Measurements from ENCODE around the gene FNTB. TPM values are rescaled to one million over a fixed set of nuclear protein-coding genes. Genes with fewer than 3 reads are reported as not detected.

FNTB gene
- total RNA-seq, 1 donor from 2014 or later: 28.6 TPM

- no peak for TF ChIP-seq CTCF (conservative IDR thresholded peaks at IDR 0.05)
- H3K27ac Mint-ChIP-seq (ENCODE audit: unreplicated experiment): no peak within 1 kb of the TSS
- H3K4me1 Mint-ChIP-seq: peaks cover 12% of the 10 kb centered on the region
- H3K4me3 Mint-ChIP-seq: peak within 1 kb of the TSS; percentile 90
- DNase-seq (ENCODE audit: low read depth, low spot score): peak; percentile 43
- H3K9me3 Mint-ChIP-seq: no peaks in the 10 kb centered on the region
- peaks cover 26% of the 10 kb centered on the region for H3K27me3 Mint-ChIP-seq (ENCODE audit: low read depth)
- no peaks in the 10 kb centered on the region for H3K36me3 Mint-ChIP-seq (ENCODE audit: low read depth)
These were observed 14.5 kb upstream of the FNTB start, which contains the start of gene RAB15 for GRCh38 chr14:64971943-64972791. RAB15 (minus strand) TSS chr14:64972336; CDS start chr14:64972076, 260 bp downstream.

GRCh38 chr14:64973026-64973442 is 13.7 kb upstream of the FNTB start:
- no peak for DNase-seq (ENCODE audit: low read depth, low spot score)
- Mint-ChIP-seq H3K27me3 (ENCODE audit: low read depth) (peaks cover 27% of the 10 kb centered on the region), H3K4me1 (peaks cover 12% of the 10 kb centered on the region), H3K9me3 (no peaks in the 10 kb centered on the region), H3K4me3 (peak overlapping the region; percentile 89), H3K36me3 (ENCODE audit: low read depth) (no peaks in the 10 kb centered on the region), H3K27ac (ENCODE audit: unreplicated experiment) (no peak overlapping the region)
- TF ChIP-seq CTCF (conservative IDR thresholded peaks at IDR 0.05): no peak

GRCh38 chr14:64973826-64974225 is 12.9 kb upstream of the FNTB start:
- H3K36me3 Mint-ChIP-seq (ENCODE audit: low read depth): no peaks in the 10 kb centered on the region
- peaks cover 17% of the 10 kb centered on the region for H3K4me1 Mint-ChIP-seq
- H3K27me3 Mint-ChIP-seq (ENCODE audit: low read depth): peaks cover 32% of the 10 kb centered on the region
- H3K4me3 Mint-ChIP-seq: peak overlapping the region; percentile 51
- no peaks in the 10 kb centered on the region for H3K9me3 Mint-ChIP-seq
- H3K27ac Mint-ChIP-seq (ENCODE audit: unreplicated experiment): no peak overlapping the region
- TF ChIP-seq CTCF (conservative IDR thresholded peaks at IDR 0.05): no peak
- DNase-seq (ENCODE audit: low read depth, low spot score): no peak

- peaks cover 35% of the 10 kb centered on the region for H3K27me3 Mint-ChIP-seq (ENCODE audit: low read depth)
- no peak for TF ChIP-seq CTCF (conservative IDR thresholded peaks at IDR 0.05)
- H3K36me3 Mint-ChIP-seq (ENCODE audit: low read depth): no peaks in the 10 kb centered on the region
- H3K4me3 Mint-ChIP-seq: peak overlapping the region; percentile 64
- no peak for DNase-seq (ENCODE audit: low read depth, low spot score)
- no peak overlapping the region for H3K27ac Mint-ChIP-seq (ENCODE audit: unreplicated experiment)
- no peaks in the 10 kb centered on the region for H3K9me3 Mint-ChIP-seq
- peaks cover 12% of the 10 kb centered on the region for H3K4me1 Mint-ChIP-seq
These were observed 12.1 kb upstream of the FNTB start for GRCh38 chr14:64974563-64974962.

GRCh38 chr14:64979336-64980074 is 7.2 kb upstream of the FNTB start:
- peaks cover 19% of the 10 kb centered on the region for H3K4me1 Mint-ChIP-seq
- no peak for DNase-seq (ENCODE audit: low read depth, low spot score)
- no peaks in the 10 kb centered on the region for H3K36me3 Mint-ChIP-seq (ENCODE audit: low read depth)
- H3K27me3 Mint-ChIP-seq (ENCODE audit: low read depth): peaks cover 48% of the 10 kb centered on the region
- TF ChIP-seq CTCF (conservative IDR thresholded peaks at IDR 0.05): no peak
- no peak overlapping the region for H3K4me3 Mint-ChIP-seq
- H3K27ac Mint-ChIP-seq (ENCODE audit: unreplicated experiment): no peak overlapping the region
- H3K9me3 Mint-ChIP-seq: no peaks in the 10 kb centered on the region

Measured in neural crest cell (in vitro differentiated cells).